ENCODE measurements around the gene HNRNPA3. TPM values are rescaled to one million over a fixed set of nuclear protein-coding genes. Genes with fewer than 3 reads are reported as not detected.
"Not testable (repeated sequence)": the region's sequence is repeated elsewhere in the genome, so short reads cannot be mapped to it uniquely, and the experiment has no call there.

HNRNPA3 gene
- polyA plus RNA-seq, 3 donors, result 26.5 to 71.7 (median 43.0) TPM

DNA sequence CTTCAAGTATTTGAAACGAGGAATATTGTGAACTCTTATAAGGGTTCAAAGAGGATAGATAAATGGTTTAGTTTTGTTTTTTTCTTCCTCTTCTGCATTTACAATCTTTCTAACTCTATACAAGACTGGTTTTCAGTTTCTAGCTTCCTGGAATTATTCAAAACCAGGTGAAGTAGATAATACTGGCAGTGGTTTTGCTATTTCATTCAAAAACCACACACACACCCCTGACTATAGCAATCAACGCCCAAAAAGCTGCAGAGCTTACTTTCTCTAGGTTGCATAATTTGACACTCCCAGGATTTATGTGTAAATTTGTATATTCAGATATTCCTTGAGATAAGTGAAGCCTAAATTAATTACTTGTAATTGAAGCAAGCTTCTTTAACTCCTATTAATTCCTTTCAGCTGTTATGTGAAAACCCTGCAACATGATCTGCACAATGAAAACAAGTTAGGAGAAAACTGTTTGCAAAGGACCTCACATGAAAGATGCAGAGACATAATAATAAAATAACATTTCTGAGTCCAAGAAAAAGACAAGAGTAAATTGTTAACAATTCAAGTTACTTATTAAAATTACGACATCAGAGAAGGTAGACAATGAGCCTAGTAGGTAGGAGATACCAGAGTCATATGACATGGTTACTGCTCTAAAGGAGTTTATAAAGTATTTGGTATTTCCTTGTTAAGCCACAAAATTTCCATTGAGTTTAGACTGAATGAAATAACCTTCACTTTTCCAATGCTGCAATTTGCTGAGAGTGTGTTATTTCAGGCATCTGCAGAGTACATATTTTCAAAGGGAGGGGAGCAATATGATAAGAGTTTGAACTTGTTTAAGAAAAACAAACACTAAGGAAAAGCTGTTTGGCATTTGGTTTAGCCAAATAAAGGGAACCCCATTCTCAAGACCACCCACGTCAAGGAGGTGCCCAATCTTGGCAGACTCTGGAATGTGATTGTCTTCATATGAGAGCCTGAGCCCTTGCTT lies 53.5 kb downstream of the HNRNPA3 start:
- TF ChIP-seq CTCF (IDR thresholded peaks at IDR 0.05), result no peak
- H3K27me3 Mint-ChIP-seq (ENCODE audit: low read depth in 3 of 3), result no peaks in the 10 kb centered on the region
- Histone ChIP-seq H4K20me1 (ENCODE audit: insufficient read depth, low read length) (peaks cover 16% of the 10 kb centered on the region), H3K9me3 (replicated peaks in 1 of 2; ENCODE audit: control insufficient read depth in 1 of 2, insufficient read depth in 1 of 2, low read length in 2 of 2) (no peaks in the 10 kb centered on the region), H3K9ac (ENCODE audit: insufficient read depth, low read length, poor library complexity, severe bottlenecking) (peak overlapping the region; percentile 100), H2AFZ (ENCODE audit: insufficient read depth, low read depth, low read length, poor library complexity, severe bottlenecking) (no peak overlapping the region), H3K36me3 (replicated peaks in 1 of 2; ENCODE audit: control insufficient read depth in 1 of 2, insufficient read depth in 2 of 2, low read length in 2 of 2) (no peaks in the 10 kb centered on the region), H3K4me1 (ENCODE audit: control insufficient read depth in 1 of 2, insufficient read depth in 2 of 2, low read length in 2 of 2) (peaks cover 28 to 60% of the 10 kb centered on the region in 2 donors), H3K4me2 (replicated peaks; ENCODE audit: extremely low read depth, low read length, poor library complexity, severe bottlenecking) (peak overlapping the region; percentile 75), H3K27me3 (ENCODE audit: control insufficient read depth in 2 of 2, insufficient read depth in 2 of 2, low read length in 2 of 2) (no peaks in the 10 kb centered on the region), H3K27ac (ENCODE audit: low read depth in 1 of 2, low read length in 2 of 2) (peak overlapping the region in 1 of 2 donors; percentile 99), H3K79me2 (ENCODE audit: insufficient read depth, low read length) (peaks cover 34% of the 10 kb centered on the region), H3K4me3 (replicated peaks in 1 of 3; ENCODE audit: low read depth in 2 of 3, low read length in 3 of 3) (peak overlapping the region; percentile 66 to 93 (median 86))
- H3K9me3 Mint-ChIP-seq, result no peaks in the 10 kb centered on the region
- peak overlapping the region; percentile 98 to 100 (median 99) for H3K27ac Mint-ChIP-seq
- DNase-seq, result no peak
- peaks cover 0 to 3% of the 10 kb centered on the region in 2 donors for H3K36me3 Mint-ChIP-seq
- WGBS (ENCODE audit: insufficient coverage), result 83% methylated on average over 1 of the region's 4 CpGs
- peak overlapping the region; percentile 89 to 96 for H3K4me3 Mint-ChIP-seq
- intact Hi-C loops (cut with micrococcal nuclease), result loop anchor here (2.0 to 10.0 kb wide), 5 partner anchors 53 to 129 kb away; partner anchors contain the start of genes AGPS (in 1 of the 2) and HNRNPA3 (in 1 of the 2)
- peaks cover 47% of the 10 kb centered on the region for H3K4me1 Mint-ChIP-seq

DNA sequence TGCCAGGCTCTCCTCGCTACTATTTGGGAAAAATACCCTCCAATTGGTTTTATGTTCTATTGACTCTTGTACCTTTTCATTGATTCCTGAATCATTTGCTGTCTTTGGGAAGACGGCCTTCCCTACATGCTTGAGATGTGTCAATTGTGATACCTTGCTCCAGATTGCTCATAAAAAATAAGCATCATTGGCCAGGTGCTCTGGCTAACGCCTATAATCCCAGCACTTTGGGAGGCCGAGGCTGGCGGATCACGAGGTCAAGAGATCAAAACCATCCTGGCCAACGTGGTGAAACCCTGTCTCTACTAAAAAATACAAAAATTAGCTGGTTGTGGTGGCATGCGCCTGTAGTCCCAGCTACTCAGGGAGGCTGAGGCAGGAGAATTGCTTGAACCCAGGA lies 54.4 kb downstream of the HNRNPA3 start:
- not testable (repeated sequence) for H3K27ac ChIP-seq (ENCODE audit: low read depth in 1 of 2, low read length in 2 of 2); H3K9me3 Mint-ChIP-seq; H4K20me1 ChIP-seq (ENCODE audit: insufficient read depth, low read length); H3K27me3 Mint-ChIP-seq (ENCODE audit: low read depth in 3 of 3); H3K9ac ChIP-seq (ENCODE audit: insufficient read depth, low read length, poor library complexity, severe bottlenecking); H3K36me3 Mint-ChIP-seq; H3K4me3 ChIP-seq (replicated peaks in 1 of 3; ENCODE audit: low read depth in 2 of 3, low read length in 3 of 3); H3K27ac Mint-ChIP-seq; H2AFZ ChIP-seq (ENCODE audit: insufficient read depth, low read depth, low read length, poor library complexity, severe bottlenecking); DNase-seq; H3K4me3 Mint-ChIP-seq; H3K4me2 ChIP-seq (replicated peaks; ENCODE audit: extremely low read depth, low read length, poor library complexity, severe bottlenecking); H3K27me3 ChIP-seq (ENCODE audit: control insufficient read depth in 2 of 2, insufficient read depth in 2 of 2, low read length in 2 of 2); H3K36me3 ChIP-seq (replicated peaks in 1 of 2; ENCODE audit: control insufficient read depth in 1 of 2, insufficient read depth in 2 of 2, low read length in 2 of 2); H3K9me3 ChIP-seq (replicated peaks in 1 of 2; ENCODE audit: control insufficient read depth in 1 of 2, insufficient read depth in 1 of 2, low read length in 2 of 2)
- H3K4me1 Mint-ChIP-seq, result peaks cover 39% of the 10 kb centered on the region
- intact Hi-C loops (cut with micrococcal nuclease), result loop anchor here in 1 of 2 donors (10.0 kb wide), 3 partner anchors 68 to 128 kb away; partner anchors contain the start of gene AGPS
- Histone ChIP-seq H3K79me2 (ENCODE audit: insufficient read depth, low read length) (peaks cover 25% of the 10 kb centered on the region), H3K4me1 (ENCODE audit: control insufficient read depth in 1 of 2, insufficient read depth in 2 of 2, low read length in 2 of 2) (peaks cover 20 to 52% of the 10 kb centered on the region in 2 donors)
- 100% methylated on average over 2 of the region's 8 CpGs for WGBS (ENCODE audit: insufficient coverage)
